Activated CD4-positive, alpha-beta T cell treated with anti-CD3 and anti-CD28 coated beads for 36 hours (primary cell): Measurements from ENCODE around the gene CNTN4. TPM values are rescaled to one million over a fixed set of nuclear protein-coding genes. Genes with fewer than 3 reads are reported as not detected.

Experiments used
- ATAC-seq: fragments of 200-7000 bp; cut with Tn5 transposase; one replicate; pipeline ENCODE4 v1.10.0; 2021; ENCODE audit warnings: mild to moderate bottlenecking, moderate library complexity
- CTCF ChIA-PET: fragments of 350-600 bp; sonication (Branson Sonifier 250); formaldehyde crosslinking; loops from one replicate; lab custom pipeline; 2021; ENCODE audit warnings: antibody characterized with exemption; lab: Charles Lee
- POLR2A ChIA-PET: fragments of 350-600 bp; sonication (Branson Sonifier 250); formaldehyde crosslinking; loops from one replicate; lab custom pipeline; 2021; ENCODE audit warnings: antibody characterized with exemption, inconsistent platforms; lab: Charles Lee
- DNase-seq: peaks from one replicate; pipeline ENCODE4 v3.0.0-alpha.2; 2020
- H3K27ac Mint-ChIP-seq: one replicate; pipeline ENCODE4 v1.8.0; 2021; ENCODE audit warnings: mixed read lengths
- H3K27me3 Mint-ChIP-seq: one replicate; pipeline ENCODE4 v1.8.0; 2021; ENCODE audit warnings: mixed read lengths
- H3K36me3 Mint-ChIP-seq: one replicate; pipeline ENCODE4 v1.8.0; 2021; ENCODE audit warnings: low read depth, mixed read lengths
- H3K4me1 Mint-ChIP-seq: one replicate; pipeline ENCODE4 v1.8.0; 2021; ENCODE audit warnings: mixed read lengths
- H3K4me3 Mint-ChIP-seq: one replicate; pipeline ENCODE4 v1.8.0; 2021; ENCODE audit warnings: mild to moderate bottlenecking, moderate library complexity, mixed read lengths
- H3K9me3 Mint-ChIP-seq: one replicate; pipeline ENCODE4 v1.8.0; 2021; ENCODE audit warnings: low read depth, mixed read lengths
- intact Hi-C, 2 experiments: fragments of 100-400 bp; cut with DNase I in 1 of 2; cut with micrococcal nuclease in 1 of 2; formaldehyde crosslinking; loops; one replicate each; pipeline versions ENCODE4 v1.14.2 to v1.15.1; 2022 to 2024; cut with DNase I, micrococcal nuclease
- total RNA-seq, 2 experiments: library from RNA; stranded (reverse); gene quantifications; one replicate each; pipeline ENCODE4 v1.2.3, GENCODE V29; 2021

Gene CNTN4
- total RNA-seq, 2 experiments from 2014 or later: not detected

- no peak overlapping the region for H3K4me3 Mint-ChIP-seq
- peaks cover 2% of the 10 kb centered on the region for H3K27me3 Mint-ChIP-seq
- DNase-seq (no peak), ATAC-seq (no peak)
- CTCF ChIA-PET: interaction anchor here (0.6 to 0.8 kb wide), 2 partner anchors 61 to 111 kb away, joined by 3 read pairs; no protein-coding TSS in a partner anchor
- H3K4me1 Mint-ChIP-seq: no peaks in the 10 kb centered on the region
- intact Hi-C loops: no loop called here
- POLR2A ChIA-PET: no interaction called here
- H3K27ac Mint-ChIP-seq: no peak overlapping the region
- no peaks in the 10 kb centered on the region for H3K9me3 Mint-ChIP-seq
- no peaks in the 10 kb centered on the region for H3K36me3 Mint-ChIP-seq
Observed at GRCh38 chr3:3005146-3005744, 906.6 kb downstream of the CNTN4 start.

GRCh38 chr3:3013317-3014052, 914.8 kb downstream of the CNTN4 start:
- no peak for DNase-seq
- Mint-ChIP-seq H3K9me3 (no peaks in the 10 kb centered on the region), H3K27ac (no peak overlapping the region), H3K27me3 (peaks cover 17% of the 10 kb centered on the region), H3K4me1 (no peaks in the 10 kb centered on the region), H3K4me3 (no peak overlapping the region), H3K36me3 (no peaks in the 10 kb centered on the region)
- no peak for ATAC-seq
- POLR2A ChIA-PET: no interaction called here
- intact Hi-C loops: no loop called here
- CTCF ChIA-PET: no interaction called here

GRCh38 chr3:3015185-3016089, 916.8 kb downstream of the CNTN4 start:
- ChIA-PET POLR2A (no interaction called here), CTCF (no interaction called here)
- H3K27me3 Mint-ChIP-seq: peaks cover 15% of the 10 kb centered on the region
- intact Hi-C loops: no loop called here
- no peaks in the 10 kb centered on the region for H3K9me3 Mint-ChIP-seq
- DNase-seq (no peak), ATAC-seq (no peak)
- H3K27ac Mint-ChIP-seq: no peak overlapping the region
- H3K4me1 Mint-ChIP-seq: no peaks in the 10 kb centered on the region
- H3K4me3 Mint-ChIP-seq: no peak overlapping the region
- H3K36me3 Mint-ChIP-seq: no peaks in the 10 kb centered on the region

GRCh38 chr3:3016226-3016625, 917.6 kb downstream of the CNTN4 start:
- H3K36me3 Mint-ChIP-seq: no peaks in the 10 kb centered on the region
- no peak overlapping the region for H3K27ac Mint-ChIP-seq
- H3K27me3 Mint-ChIP-seq: peaks cover 15% of the 10 kb centered on the region
- DNase-seq: no peak
- ATAC-seq: no peak
- intact Hi-C loops: no loop called here
- no peak overlapping the region for H3K4me3 Mint-ChIP-seq
- no peaks in the 10 kb centered on the region for H3K9me3 Mint-ChIP-seq
- POLR2A ChIA-PET: no interaction called here
- CTCF ChIA-PET: no interaction called here
- H3K4me1 Mint-ChIP-seq: no peaks in the 10 kb centered on the region

- intact Hi-C loops: loop anchor here in 1 of 2 experiments (10.0 kb wide), 1 partner anchor 155 kb away; the partner anchor contains the start of gene CRBN
- POLR2A ChIA-PET: interaction anchor here (0.6 kb wide), 1 partner anchor 419 kb away, joined by 3 read pairs; no protein-coding TSS in a partner anchor
- no peak for ATAC-seq
Observed at GRCh38 chr3:3020209-3020608, 921.5 kb downstream of the CNTN4 start.

GRCh38 chr3:3023111-3023745, 924.6 kb downstream of the CNTN4 start:
- peaks cover 10% of the 10 kb centered on the region for H3K4me1 Mint-ChIP-seq
- H3K9me3 Mint-ChIP-seq: no peaks in the 10 kb centered on the region
- peaks cover 5% of the 10 kb centered on the region for H3K27me3 Mint-ChIP-seq
- H3K4me3 Mint-ChIP-seq: no peak overlapping the region
- ATAC-seq (no peak), DNase-seq (no peak)
- no peak overlapping the region for H3K27ac Mint-ChIP-seq
- ChIA-PET POLR2A (no interaction called here), CTCF (no interaction called here)
- H3K36me3 Mint-ChIP-seq: peaks cover 1% of the 10 kb centered on the region
- intact Hi-C loops: loop anchor here in 1 of 2 experiments (10.0 kb wide), 1 partner anchor 152 kb away; the partner anchor contains the start of gene CRBN

More at GRCh38 chr3:3020209-3020608, 921.5 kb downstream of the CNTN4 start:
- Mint-ChIP-seq H3K9me3 (no peaks in the 10 kb centered on the region), H3K4me3 (no peak overlapping the region), H3K4me1 (no peaks in the 10 kb centered on the region), H3K36me3 (no peaks in the 10 kb centered on the region), H3K27ac (no peak overlapping the region), H3K27me3 (peaks cover 7% of the 10 kb centered on the region)
- CTCF ChIA-PET: interaction anchor here (0.6 to 1.1 kb wide), 2 partner anchors 32 to 92 kb away, joined by 3 read pairs; no protein-coding TSS in a partner anchor
- no peak for DNase-seq

- ChIA-PET POLR2A (interaction anchor here (0.7 kb wide), 1 partner anchor 543 kb away, joined by 4 read pairs; no protein-coding TSS in a partner anchor), CTCF (no interaction called here)
- H3K27ac Mint-ChIP-seq: no peak overlapping the region
- ATAC-seq (peak; percentile 86), DNase-seq (no peak)
- peaks cover 13% of the 10 kb centered on the region for H3K4me1 Mint-ChIP-seq
- no peaks in the 10 kb centered on the region for H3K9me3 Mint-ChIP-seq
- H3K36me3 Mint-ChIP-seq: peaks cover 1% of the 10 kb centered on the region
- H3K27me3 Mint-ChIP-seq: peaks cover 2% of the 10 kb centered on the region
- H3K4me3 Mint-ChIP-seq: no peak overlapping the region
- intact Hi-C loops: loop anchor here (1.0 to 10.0 kb wide), 3 partner anchors 99 to 151 kb away; partner anchors contain the start of genes CRBN (in 2 of the 2) and TRNT1 (in 1 of the 2)
Observed at GRCh38 chr3:3027976-3028567, 929.4 kb downstream of the CNTN4 start.

GRCh38 chr3:3031326-3031725, 932.7 kb downstream of the CNTN4 start:
- Mint-ChIP-seq H3K27me3 (no peaks in the 10 kb centered on the region), H3K36me3 (peaks cover 1% of the 10 kb centered on the region), H3K27ac (no peak overlapping the region), H3K9me3 (no peaks in the 10 kb centered on the region), H3K4me1 (peaks cover 13% of the 10 kb centered on the region), H3K4me3 (no peak overlapping the region)
- ChIA-PET CTCF (no interaction called here), POLR2A (no interaction called here)
- ATAC-seq: no peak
- DNase-seq: no peak
- intact Hi-C loops: no loop called here

- H3K27ac Mint-ChIP-seq: no peak overlapping the region
- H3K36me3 Mint-ChIP-seq: no peaks in the 10 kb centered on the region
- H3K9me3 Mint-ChIP-seq: no peaks in the 10 kb centered on the region
- no peak overlapping the region for H3K4me3 Mint-ChIP-seq
- DNase-seq (no peak), ATAC-seq (no peak)
- H3K27me3 Mint-ChIP-seq: peaks cover 4% of the 10 kb centered on the region
- POLR2A ChIA-PET: no interaction called here
- intact Hi-C loops: no loop called here
- no peaks in the 10 kb centered on the region for H3K4me1 Mint-ChIP-seq
- CTCF ChIA-PET: no interaction called here
Observed at GRCh38 chr3:3037156-3037555, 938.5 kb downstream of the CNTN4 start.

GRCh38 chr3:3038201-3038991, 939.7 kb downstream of the CNTN4 start:
- ATAC-seq: no peak
- peaks cover 4% of the 10 kb centered on the region for H3K27me3 Mint-ChIP-seq
- H3K36me3 Mint-ChIP-seq: no peaks in the 10 kb centered on the region
- H3K4me1 Mint-ChIP-seq: no peaks in the 10 kb centered on the region
- no peak for DNase-seq
- CTCF ChIA-PET: interaction anchor here (0.6 kb wide), 1 partner anchor 1233 kb away, joined by 4 read pairs; no protein-coding TSS in a partner anchor
- no peaks in the 10 kb centered on the region for H3K9me3 Mint-ChIP-seq
- intact Hi-C loops: no loop called here
- POLR2A ChIA-PET: no interaction called here
- no peak overlapping the region for H3K4me3 Mint-ChIP-seq
- no peak overlapping the region for H3K27ac Mint-ChIP-seq
